ENCODE data around the gene ARID5B. TPM values are rescaled to one million over a fixed set of nuclear protein-coding genes. Genes with fewer than 3 reads are reported as not detected.

ARID5B gene
- total and polyA plus RNA-seq, 2 experiments from 2014 or later: 1.3 to 1.6 TPM

- no peak for ATAC-seq
- H3K4me3 Mint-ChIP-seq: no peak overlapping the region
- Histone ChIP-seq H3K4me3 (no peak overlapping the region), H3K79me2 (replicated peaks; ENCODE audit: insufficient read depth) (no peaks in the 10 kb centered on the region), H3K4me1 (ENCODE audit: insufficient read depth) (peaks cover 4% of the 10 kb centered on the region; the same call in 1 of the 2 replicates), H2AFZ (no peak overlapping the region), H3K4me2 (no peak overlapping the region), H3K36me3 (ENCODE audit: insufficient read depth) (no peaks in the 10 kb centered on the region), H3K9me2 (ENCODE audit: insufficient read depth) (no peaks in the 10 kb centered on the region; the same call in 1 of the 2 replicates), H3K27ac (ENCODE audit: low read depth) (no peak overlapping the region), H3K27me3 (ENCODE audit: insufficient read depth) (no peaks in the 10 kb centered on the region), H4K20me1 (replicated peaks; ENCODE audit: insufficient read depth) (no peaks in the 10 kb centered on the region), H3F3A (replicated peaks; ENCODE audit: low read depth) (no peaks in the 10 kb centered on the region)
- no peak for TF ChIP-seq ZNF114 (CRISPR knock-in tag; IDR thresholded peaks at IDR 0.05)
- TF ChIP-seq NANOG (IDR thresholded peaks at IDR 0.05; ENCODE audit: borderline replicate concordance): no peak
- H3K27ac Mint-ChIP-seq: no peak overlapping the region
- H3K36me3 Mint-ChIP-seq (ENCODE audit: low read depth): no peaks in the 10 kb centered on the region
- DNase-seq (ENCODE audit: low spot score): no peak
- H3K4me1 Mint-ChIP-seq: peaks cover 5% of the 10 kb centered on the region; the same call in 2 of the 3 replicates
- peaks cover 4% of the 10 kb centered on the region for H3K27me3 Mint-ChIP-seq (ENCODE audit: insufficient read depth, low read depth, poor library complexity)
- H3K9me3 Mint-ChIP-seq: no peaks in the 10 kb centered on the region
These were observed 98.6 kb downstream of the ARID5B start for GRCh38 chr10:62000037-62000603.

DNA sequence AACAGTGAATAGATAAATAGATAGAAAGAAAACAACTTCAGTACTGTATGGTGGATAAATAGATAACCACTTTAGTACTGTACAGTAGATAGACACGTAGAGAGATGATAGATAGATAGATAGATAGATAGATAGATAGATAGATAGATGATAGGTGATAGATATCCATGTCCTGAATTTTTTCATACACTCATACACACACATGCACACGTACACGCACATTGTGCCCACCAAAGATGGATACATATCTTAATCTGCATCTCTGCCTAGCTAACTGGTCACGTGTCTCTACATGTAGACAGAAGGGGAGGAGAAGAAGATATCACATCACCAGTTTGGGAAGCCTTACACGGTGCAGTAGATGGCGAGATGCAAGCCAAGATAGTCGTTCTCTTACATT lies 99.2 kb downstream of the ARID5B start:
- ATAC-seq (no peak), DNase-seq (ENCODE audit: low spot score) (no peak)
- H3K27me3 ChIP-seq (ENCODE audit: insufficient read depth): no peaks in the 10 kb centered on the region
- no peaks in the 10 kb centered on the region for H4K20me1 ChIP-seq (replicated peaks; ENCODE audit: insufficient read depth)
- Mint-ChIP-seq H3K36me3 (ENCODE audit: low read depth) (no peaks in the 10 kb centered on the region), H3K4me1 (peaks cover 2% of the 10 kb centered on the region; the same call in 2 of the 3 replicates), H3K27ac (no peak overlapping the region), H3K9me3 (no peaks in the 10 kb centered on the region), H3K4me3 (no peak overlapping the region), H3K27me3 (ENCODE audit: insufficient read depth, low read depth, poor library complexity) (peaks cover 4% of the 10 kb centered on the region)
- H3K27ac ChIP-seq (ENCODE audit: low read depth): no peak overlapping the region
- no peaks in the 10 kb centered on the region for H3F3A ChIP-seq (replicated peaks; ENCODE audit: low read depth)
- H3K36me3 ChIP-seq (ENCODE audit: insufficient read depth): no peaks in the 10 kb centered on the region
- H2AFZ ChIP-seq: no peak overlapping the region
- no peaks in the 10 kb centered on the region; the same call in 1 of the 2 replicates for H3K9me2 ChIP-seq (ENCODE audit: insufficient read depth)
- no peak for TF ChIP-seq STAT1 (IDR thresholded peaks at IDR 0.05; ENCODE audit: unreplicated experiment)
- no peak for TF ChIP-seq EZH2 (IDR thresholded peaks at IDR 0.05; ENCODE audit: low read depth, unreplicated experiment)
- TF ChIP-seq, protein P1, sequence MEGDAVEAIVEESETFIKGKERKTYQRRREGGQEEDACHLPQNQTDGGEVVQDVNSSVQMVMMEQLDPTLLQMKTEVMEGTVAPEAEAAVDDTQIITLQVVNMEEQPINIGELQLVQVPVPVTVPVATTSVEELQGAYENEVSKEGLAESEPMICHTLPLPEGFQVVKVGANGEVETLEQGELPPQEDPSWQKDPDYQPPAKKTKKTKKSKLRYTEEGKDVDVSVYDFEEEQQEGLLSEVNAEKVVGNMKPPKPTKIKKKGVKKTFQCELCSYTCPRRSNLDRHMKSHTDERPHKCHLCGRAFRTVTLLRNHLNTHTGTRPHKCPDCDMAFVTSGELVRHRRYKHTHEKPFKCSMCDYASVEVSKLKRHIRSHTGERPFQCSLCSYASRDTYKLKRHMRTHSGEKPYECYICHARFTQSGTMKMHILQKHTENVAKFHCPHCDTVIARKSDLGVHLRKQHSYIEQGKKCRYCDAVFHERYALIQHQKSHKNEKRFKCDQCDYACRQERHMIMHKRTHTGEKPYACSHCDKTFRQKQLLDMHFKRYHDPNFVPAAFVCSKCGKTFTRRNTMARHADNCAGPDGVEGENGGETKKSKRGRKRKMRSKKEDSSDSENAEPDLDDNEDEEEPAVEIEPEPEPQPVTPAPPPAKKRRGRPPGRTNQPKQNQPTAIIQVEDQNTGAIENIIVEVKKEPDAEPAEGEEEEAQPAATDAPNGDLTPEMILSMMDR (conservative IDR thresholded peaks at IDR 0.05; ENCODE audit: low read depth in 2 of 2): no peak
- no peak for TF ChIP-seq POLR2AphosphoS5 (IDR thresholded peaks at IDR 0.05; ENCODE audit: low read depth)
- no peak for TF ChIP-seq JUNB (IDR thresholded peaks at IDR 0.05; ENCODE audit: unreplicated experiment)
- TF ChIP-seq NANOG (IDR thresholded peaks at IDR 0.05; ENCODE audit: borderline replicate concordance): no peak
- no peak for TF ChIP-seq CREB1 (CRISPR knock-in tag; IDR thresholded peaks at IDR 0.05; ENCODE audit: low read depth)
- TF ChIP-seq, protein P2, sequence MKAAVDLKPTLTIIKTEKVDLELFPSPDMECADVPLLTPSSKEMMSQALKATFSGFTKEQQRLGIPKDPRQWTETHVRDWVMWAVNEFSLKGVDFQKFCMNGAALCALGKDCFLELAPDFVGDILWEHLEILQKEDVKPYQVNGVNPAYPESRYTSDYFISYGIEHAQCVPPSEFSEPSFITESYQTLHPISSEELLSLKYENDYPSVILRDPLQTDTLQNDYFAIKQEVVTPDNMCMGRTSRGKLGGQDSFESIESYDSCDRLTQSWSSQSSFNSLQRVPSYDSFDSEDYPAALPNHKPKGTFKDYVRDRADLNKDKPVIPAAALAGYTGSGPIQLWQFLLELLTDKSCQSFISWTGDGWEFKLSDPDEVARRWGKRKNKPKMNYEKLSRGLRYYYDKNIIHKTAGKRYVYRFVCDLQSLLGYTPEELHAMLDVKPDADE (IDR thresholded peaks at IDR 0.05): no peak
- no peak for TF ChIP-seq ZNF114 (CRISPR knock-in tag; IDR thresholded peaks at IDR 0.05)
- no peaks in the 10 kb centered on the region for H3K4me1 ChIP-seq (ENCODE audit: insufficient read depth)
- no peaks in the 10 kb centered on the region for H3K79me2 ChIP-seq (replicated peaks; ENCODE audit: insufficient read depth)
- no peak overlapping the region for H3K4me2 ChIP-seq
- H3K4me3 ChIP-seq: no peak overlapping the region

All from GM23338 (cell line).